Measurements from ENCODE around the gene NFIC.
"Not testable (repeated sequence)": the region's sequence is repeated elsewhere in the genome, so short reads cannot be mapped to it uniquely, and the experiment has no call there.

The NFIC gene

GRCh38 chr19:3365836-3366752 lies at the start of gene NFIC:
Gene NFIC (plus strand): TSS chr19:3366583. CDS start chr19:3366637, 54 bp downstream.
- peak; percentile 68 for DNase-seq (ENCODE audit: low read depth)

DNA sequence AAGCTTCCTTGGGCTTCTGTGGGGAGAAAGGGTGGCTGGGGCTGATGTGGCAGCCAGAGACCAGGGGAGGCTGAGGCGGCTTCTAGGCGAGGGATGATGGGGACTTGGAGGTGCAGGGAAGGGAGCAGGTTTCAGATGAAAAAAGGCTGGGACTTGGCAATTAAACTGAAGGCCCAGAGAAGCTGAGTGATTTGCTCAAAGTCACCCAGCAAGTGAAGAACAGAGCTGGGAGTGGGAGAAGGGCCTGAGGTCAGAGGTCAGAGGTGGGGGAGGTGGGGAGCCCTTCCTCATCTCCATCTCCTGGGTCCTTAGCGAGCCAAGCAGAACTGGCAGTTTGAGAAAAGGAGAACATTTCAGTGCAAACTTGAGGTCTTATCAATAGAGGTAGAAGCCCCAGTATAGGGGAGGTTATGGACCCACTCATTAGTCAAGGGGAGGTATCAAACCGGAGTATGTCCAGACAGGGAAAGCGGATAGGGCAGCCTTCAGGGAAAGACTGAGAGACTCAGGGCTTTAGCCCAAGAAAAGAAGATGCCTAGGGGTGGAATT lies 49.6 kb upstream of the NFIC start:
- no peak for DNase-seq (ENCODE audit: low read depth)

DNA sequence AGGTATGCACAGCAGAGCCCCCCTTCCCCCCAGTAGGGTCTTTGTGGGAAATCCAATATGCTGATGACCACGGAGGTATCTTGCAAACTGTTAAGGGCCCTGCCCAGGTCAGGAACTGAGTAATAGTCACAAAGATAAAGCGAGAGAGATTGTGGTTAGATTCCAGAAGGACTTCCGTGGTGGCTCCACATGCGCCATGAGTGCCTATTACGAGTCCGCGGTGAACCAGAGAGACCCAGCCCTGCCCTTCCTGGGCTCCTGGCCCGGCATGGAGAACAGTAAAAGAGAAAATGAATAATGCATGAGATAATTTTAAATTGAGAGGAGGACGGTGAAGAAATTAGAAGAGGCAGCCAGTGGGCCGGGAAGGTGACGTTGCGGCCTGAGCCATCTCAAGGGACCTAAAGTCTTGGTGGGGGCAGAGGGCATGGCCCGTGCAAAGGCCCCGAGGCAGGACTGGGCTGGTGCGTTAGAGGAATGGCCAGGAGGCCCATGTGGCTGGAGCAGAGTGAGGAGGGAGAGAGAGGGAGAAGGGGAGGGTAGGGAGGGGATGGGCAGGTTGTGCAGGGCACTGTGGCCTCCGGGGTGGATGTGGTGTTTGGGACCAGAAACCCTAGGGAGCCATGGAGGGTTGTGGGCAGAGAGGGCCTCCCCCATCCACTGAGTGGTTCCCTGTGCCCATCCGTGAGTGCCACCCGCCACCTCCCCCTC lies 46.6 kb upstream of the NFIC start:
- DNase-seq (ENCODE audit: low read depth): peak; percentile 48

GRCh38 chr19:3320354-3320670 lies 46.1 kb upstream of the NFIC start:
- DNase-seq (ENCODE audit: low read depth): no peak

GRCh38 chr19:3320853-3321252 lies 45.5 kb upstream of the NFIC start:
- no peak for DNase-seq (ENCODE audit: low read depth)

- no peak for DNase-seq (ENCODE audit: low read depth)
These were observed 44.7 kb upstream of the NFIC start for GRCh38 chr19:3321696-3322095.

DNA sequence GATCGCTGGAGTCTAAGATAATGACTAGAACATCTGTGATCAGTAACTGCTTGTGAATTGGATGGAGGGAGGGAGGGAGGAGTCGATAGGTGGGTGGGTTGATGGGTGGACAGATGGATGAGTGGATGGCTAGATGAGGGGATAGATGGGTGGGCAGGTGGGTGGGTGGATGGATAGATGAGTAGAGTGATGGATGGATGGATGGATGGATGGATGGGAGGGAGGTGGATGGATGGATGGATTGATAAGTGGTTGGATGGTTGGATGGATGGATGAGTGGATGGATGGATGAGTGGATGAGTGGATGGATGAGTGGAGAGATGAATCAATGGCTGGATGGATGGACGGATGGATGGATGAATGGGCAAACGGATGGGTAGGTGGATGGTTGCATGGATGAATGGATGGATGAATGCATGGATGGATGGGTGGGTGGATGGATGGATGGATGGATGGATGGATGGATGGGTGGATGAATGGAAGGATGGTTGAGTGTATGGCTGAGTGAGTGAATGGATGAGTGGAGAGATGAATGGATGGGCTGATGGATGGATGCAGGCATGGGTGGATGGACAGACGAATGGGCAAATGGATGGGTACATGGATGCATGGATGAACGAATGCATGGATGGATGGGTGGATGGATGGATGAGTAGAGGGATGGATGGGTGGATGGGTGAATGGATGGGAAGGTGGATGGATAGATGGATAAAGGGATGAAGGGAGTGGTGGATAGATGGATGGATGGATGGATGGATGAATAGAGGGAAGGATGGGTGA lies 44.0 kb upstream of the NFIC start:
- no peak for DNase-seq (ENCODE audit: low read depth)

DNA sequence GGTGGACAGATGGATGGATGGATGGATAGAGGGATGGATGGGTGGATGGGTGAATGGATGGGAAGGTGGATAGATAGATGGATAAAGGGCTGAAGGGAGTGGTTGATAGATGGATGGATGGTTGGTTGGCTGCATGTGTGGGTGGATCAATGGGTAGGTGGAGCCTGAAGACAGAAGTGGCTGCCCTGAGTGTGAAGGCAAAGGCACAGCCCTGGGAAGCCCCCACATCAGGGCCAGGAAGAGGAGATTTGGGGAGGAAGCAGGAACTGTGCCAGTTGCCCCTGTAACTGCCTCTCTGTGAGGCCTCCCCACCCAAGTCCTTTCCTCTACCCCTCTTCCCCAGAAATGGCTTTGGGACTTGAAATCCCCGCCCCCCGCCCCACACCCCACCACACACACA lies 43.4 kb upstream of the NFIC start:
- DNase-seq (ENCODE audit: low read depth): no peak

DNA sequence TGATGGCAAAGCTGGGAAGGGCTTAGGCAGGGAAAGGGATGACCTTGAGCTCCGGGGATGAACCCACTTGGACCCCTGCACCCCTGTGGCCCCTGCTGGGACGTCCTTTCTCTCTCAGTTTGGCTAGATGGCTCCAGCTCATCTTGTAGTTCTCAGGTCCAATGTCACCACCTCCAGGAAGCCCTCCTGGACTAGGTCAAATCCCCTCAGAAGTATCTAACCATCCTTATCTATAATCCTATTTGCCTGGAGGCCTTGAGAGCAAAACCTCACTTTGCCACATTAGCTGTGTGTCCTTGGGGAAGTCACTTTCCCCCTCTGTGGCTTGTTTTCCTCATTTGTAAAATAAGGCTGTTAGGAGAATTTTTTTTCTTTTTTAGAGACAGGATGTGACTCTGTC lies 42.7 kb upstream of the NFIC start:
- no peak for DNase-seq (ENCODE audit: low read depth)

- no peak for DNase-seq (ENCODE audit: low read depth)
These were observed 42.0 kb upstream of the NFIC start for GRCh38 chr19:3324405-3324856.

GRCh38 chr19:3325451-3325850 lies 40.9 kb upstream of the NFIC start:
- no peak for DNase-seq (ENCODE audit: low read depth)

GRCh38 chr19:3328743-3329142 lies 37.6 kb upstream of the NFIC start:
- DNase-seq (ENCODE audit: low read depth): no peak

- no peak for DNase-seq (ENCODE audit: low read depth)
These were observed 36.3 kb upstream of the NFIC start for GRCh38 chr19:3330047-3330446.

DNA sequence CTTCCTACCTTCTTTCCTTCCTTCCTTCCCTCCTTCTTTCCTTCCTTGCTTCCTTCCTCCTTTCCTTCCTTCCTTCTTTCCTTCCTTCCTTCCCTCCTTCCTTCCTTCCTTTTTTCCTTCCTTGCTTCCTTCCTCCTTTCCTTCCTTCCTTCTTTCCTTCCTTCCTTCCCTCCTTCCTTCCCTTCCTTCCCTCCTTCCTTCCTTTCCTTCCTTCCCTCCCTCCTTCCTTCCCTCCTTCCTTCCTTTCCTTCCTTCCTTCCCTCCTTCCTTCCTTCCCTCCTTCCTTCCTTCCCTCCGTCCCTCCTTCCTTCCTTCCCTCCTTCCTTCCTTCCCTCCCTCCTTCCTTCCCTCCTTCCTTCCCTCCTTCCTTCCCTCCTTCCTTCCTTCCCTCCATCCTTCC lies 34.2 kb upstream of the NFIC start:
- not testable (repeated sequence) for DNase-seq (ENCODE audit: low read depth)

GRCh38 chr19:3333020-3333583 lies 33.3 kb upstream of the NFIC start:
- DNase-seq (ENCODE audit: low read depth): no peak

- DNase-seq (ENCODE audit: low read depth): no peak
These were observed 32.7 kb upstream of the NFIC start for GRCh38 chr19:3333662-3334061.

GRCh38 chr19:3334749-3335430 lies 31.5 kb upstream of the NFIC start:
- not testable (repeated sequence) for DNase-seq (ENCODE audit: low read depth)

DNA sequence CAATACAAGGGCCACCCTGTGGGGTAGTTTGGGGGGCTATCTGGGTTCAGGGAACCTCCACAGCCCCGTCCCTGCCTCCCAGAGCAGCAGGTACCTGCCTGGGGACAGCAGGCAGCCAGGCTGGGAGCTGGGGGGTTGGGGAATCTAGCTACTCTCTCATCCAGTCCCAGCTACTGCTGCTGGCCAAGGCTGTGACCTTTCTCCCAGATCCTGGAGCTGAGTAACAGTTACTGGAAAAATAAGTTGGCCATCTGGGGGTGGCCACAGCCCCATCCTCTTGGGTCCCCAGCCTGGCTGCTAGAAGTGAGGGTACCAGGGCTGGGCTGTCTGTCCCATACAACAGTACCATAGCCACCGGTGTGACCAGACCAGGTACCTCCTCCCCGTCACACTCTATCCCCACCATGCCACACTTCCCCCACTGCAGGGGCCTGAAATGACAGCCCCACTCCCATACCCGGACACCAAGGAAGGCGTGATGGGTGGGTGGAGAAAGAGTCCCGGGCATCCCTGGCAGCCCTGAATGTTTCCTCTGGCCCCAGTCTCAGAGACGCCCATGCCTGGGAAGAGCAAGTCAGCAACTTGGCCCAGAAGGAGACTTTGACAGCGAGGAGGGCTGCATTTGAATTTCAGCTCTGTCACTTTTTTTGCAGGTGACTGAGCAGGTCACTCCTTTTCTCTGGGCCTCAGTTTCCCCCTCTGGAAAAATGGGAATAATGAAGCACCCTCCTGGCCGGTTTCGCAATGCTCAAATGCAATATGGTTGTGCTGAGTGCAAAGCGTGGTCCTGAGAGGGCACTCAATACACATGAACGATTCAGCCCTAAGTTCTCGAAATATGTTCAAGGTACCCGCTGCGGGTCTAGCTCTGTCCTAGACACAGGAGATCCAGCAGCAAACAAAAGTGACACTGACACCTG lies 30.7 kb upstream of the NFIC start:
- DNase-seq (ENCODE audit: low read depth): peak; percentile 62

DNA sequence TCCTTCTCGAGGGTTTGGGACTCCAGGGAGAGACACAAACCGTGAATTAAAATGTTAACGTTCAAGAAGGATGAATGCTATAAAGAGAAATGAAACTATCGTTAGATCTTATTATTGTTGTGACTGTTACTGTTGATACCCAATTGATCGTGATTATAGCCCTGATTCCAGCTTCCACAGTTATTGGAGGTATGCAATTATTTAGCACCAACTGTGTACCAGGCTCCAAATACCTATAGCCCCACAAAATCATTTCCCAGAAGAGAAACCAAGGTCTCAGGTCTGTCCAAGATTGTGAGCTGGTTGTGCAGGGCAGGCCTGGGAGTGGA lies 30.1 kb upstream of the NFIC start:
- no peak for DNase-seq (ENCODE audit: low read depth)

All from stromal cell of bone marrow (primary cell).